Uterus (tissue), 4 donors: ENCODE results near the gene SDHA. TPM values are rescaled to one million over a fixed set of nuclear protein-coding genes. Genes with fewer than 3 reads are reported as not detected.
"Not testable (repeated sequence)": the region's sequence is repeated elsewhere in the genome, so short reads cannot be mapped to it uniquely, and the experiment has no call there.

Source experiments
- DNase-seq, 2 donors: peaks; one replicate each; pipeline ENCODE4 v3.0.0-alpha.2; 2019 to 2020
- H3K27ac ChIP-seq, 2 donors: fragments of 200-600 bp; sonication (generic); 1 replicate in 1 of 2; 2 replicates in 1 of 2; pipeline ENCODE4 v1.5.1; 2016 to 2018
- H3K27me3 ChIP-seq, 2 donors: fragments of 200-600 bp; sonication (generic); one replicate each; pipeline ENCODE4 v1.5.1; 2018 to 2019; ENCODE audit warnings: control low read depth in 1 of 2
- H3K36me3 ChIP-seq, 2 donors: fragments of 200-600 bp; sonication (generic); one replicate each; pipeline ENCODE4 v1.5.1; 2019; ENCODE audit warnings: control low read depth in 1 of 2
- H3K4me1 ChIP-seq, 2 donors: fragments of 200-600 bp; sonication (generic); one replicate each; pipeline ENCODE4 v1.5.1; 2018 to 2019; ENCODE audit warnings: control low read depth in 1 of 2
- H3K4me3 ChIP-seq, 2 donors: fragments of 200-600 bp; sonication (generic); 1 replicate in 1 of 2; 2 replicates in 1 of 2; pipeline ENCODE4 v1.5.1; 2018 to 2019; ENCODE audit warnings: mild to moderate bottlenecking in 1 of 2
- H3K9me3 ChIP-seq, 2 donors: fragments of 200-600 bp; sonication (generic); one replicate each; pipeline ENCODE4 v1.5.1; 2019; ENCODE audit warnings: control low read depth in 1 of 2
- POLR2A ChIP-seq, 2 donors: fragments of 450-650 bp; IDR thresholded peaks; one replicate each; pipeline ENCODE4 v1.6.1; 2016; ENCODE audit warnings: antibody characterized with exemption in 2 of 2, mild to moderate bottlenecking in 1 of 2, moderate library complexity in 1 of 2
- intact Hi-C: fragments of 100-400 bp; cut with DNase I; formaldehyde crosslinking; loops from one replicate; pipeline ENCODE4 v1.15.1; 2023; ENCODE audit warnings: low total_unique reads
- total RNA-seq, 4 donors: library from RNA; depleted of rRNA in 3 of 4; stranded (reverse); fragments of >200 nt in 3 of 4; gene quantifications; one replicate each; pipeline versions ENCODE4 v1.1.0 to v1.2.4, GENCODE V29; 2014 to 2023
- TF ChIP-seq, protein P1 (sequence below), 4 experiments: fragments of 200-600 bp in 2 of 4; fragments of 450-650 bp in 2 of 4; sonication (generic) in 2 of 4; IDR thresholded peaks; one replicate each; pipeline ENCODE4 v1.5.1; 2016 to 2019; ENCODE audit warnings: antibody characterized with exemption in 4 of 4, mild to moderate bottlenecking in 2 of 4, moderate library complexity in 1 of 4
- donor health status: DM: yes; HTN: yes; CAD: no.

The SDHA gene
- total RNA-seq, 4 donors from 2014 or later, result 39.1 to 97.1 (median 65.4) TPM

DNA sequence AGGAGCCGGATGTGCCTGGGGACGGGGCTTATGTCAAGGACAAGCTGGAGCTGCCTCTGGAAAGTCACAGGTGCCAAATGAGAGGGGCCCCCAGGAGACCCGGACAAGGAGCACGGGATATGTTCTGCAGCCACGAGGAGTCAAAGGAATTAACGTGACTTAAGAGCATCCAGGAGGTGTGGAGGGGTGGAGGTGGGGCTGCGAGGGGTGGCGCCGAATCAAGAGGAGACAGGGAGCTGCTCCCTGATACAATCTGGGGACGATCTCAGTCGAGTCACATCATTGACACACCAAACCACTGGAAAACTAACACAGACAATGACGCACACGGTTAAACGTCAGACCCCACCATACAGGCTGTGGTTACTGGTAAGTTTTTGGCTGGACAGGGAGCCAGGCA lies 10.5 kb upstream of the SDHA start:
- Histone ChIP-seq H3K27ac (no peak overlapping the region), H3K27me3 (no peaks in the 10 kb centered on the region), H3K36me3 (no peaks in the 10 kb centered on the region), H3K4me1 (peaks cover 0 to 4% of the 10 kb centered on the region in 2 donors), H3K4me3 (no peak overlapping the region), H3K9me3 (no peaks in the 10 kb centered on the region)
- TF ChIP-seq, protein P1, sequence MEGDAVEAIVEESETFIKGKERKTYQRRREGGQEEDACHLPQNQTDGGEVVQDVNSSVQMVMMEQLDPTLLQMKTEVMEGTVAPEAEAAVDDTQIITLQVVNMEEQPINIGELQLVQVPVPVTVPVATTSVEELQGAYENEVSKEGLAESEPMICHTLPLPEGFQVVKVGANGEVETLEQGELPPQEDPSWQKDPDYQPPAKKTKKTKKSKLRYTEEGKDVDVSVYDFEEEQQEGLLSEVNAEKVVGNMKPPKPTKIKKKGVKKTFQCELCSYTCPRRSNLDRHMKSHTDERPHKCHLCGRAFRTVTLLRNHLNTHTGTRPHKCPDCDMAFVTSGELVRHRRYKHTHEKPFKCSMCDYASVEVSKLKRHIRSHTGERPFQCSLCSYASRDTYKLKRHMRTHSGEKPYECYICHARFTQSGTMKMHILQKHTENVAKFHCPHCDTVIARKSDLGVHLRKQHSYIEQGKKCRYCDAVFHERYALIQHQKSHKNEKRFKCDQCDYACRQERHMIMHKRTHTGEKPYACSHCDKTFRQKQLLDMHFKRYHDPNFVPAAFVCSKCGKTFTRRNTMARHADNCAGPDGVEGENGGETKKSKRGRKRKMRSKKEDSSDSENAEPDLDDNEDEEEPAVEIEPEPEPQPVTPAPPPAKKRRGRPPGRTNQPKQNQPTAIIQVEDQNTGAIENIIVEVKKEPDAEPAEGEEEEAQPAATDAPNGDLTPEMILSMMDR (IDR thresholded peaks at IDR 0.05), result no peak
- TF ChIP-seq POLR2A (IDR thresholded peaks at IDR 0.05), result no peak
- no peak for DNase-seq
- intact Hi-C loops, result no loop called here

DNA sequence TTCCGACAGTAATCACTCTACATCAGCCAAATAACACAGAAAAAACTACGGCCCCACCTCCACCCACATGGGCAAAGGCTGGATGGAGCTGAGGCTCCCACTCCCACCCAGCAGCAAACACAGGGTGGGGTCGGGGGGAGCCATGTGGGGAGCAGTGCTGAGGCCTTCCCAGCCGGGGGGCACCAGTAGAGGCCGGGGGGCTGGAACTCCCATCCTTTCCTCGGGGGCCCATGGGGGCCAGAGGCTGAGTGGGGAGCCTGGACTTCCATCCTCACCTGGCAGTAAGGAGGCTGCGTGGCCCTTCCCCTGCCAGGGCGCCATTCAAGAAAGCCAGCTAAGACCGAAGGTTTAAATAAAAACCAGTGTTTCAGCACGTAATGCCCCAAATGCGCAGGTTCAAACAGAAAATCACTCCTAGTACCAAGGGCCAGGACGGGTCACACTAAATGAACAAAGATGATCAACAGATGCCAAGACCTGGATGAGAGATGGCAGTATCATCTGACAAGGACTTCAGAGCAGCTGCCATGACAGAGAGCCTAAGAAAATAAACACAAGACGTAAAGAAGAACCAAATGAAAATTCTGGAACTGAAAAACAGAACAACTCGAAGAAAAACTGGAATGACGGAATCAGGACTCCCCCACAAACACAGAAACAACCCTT lies 9.5 kb upstream of the SDHA start:
- H3K9me3 ChIP-seq, result no peaks in the 10 kb centered on the region
- H3K4me1 ChIP-seq, result peaks cover 0 to 4% of the 10 kb centered on the region in 2 donors
- intact Hi-C loops, result no loop called here
- H3K36me3 ChIP-seq, result no peaks in the 10 kb centered on the region
- no peak overlapping the region for H3K4me3 ChIP-seq
- TF ChIP-seq, protein P1 (IDR thresholded peaks at IDR 0.05), result no peak
- no peak for TF ChIP-seq POLR2A (IDR thresholded peaks at IDR 0.05)
- no peaks in the 10 kb centered on the region for H3K27me3 ChIP-seq
- no peak overlapping the region for H3K27ac ChIP-seq
- DNase-seq, result no peak

DNA sequence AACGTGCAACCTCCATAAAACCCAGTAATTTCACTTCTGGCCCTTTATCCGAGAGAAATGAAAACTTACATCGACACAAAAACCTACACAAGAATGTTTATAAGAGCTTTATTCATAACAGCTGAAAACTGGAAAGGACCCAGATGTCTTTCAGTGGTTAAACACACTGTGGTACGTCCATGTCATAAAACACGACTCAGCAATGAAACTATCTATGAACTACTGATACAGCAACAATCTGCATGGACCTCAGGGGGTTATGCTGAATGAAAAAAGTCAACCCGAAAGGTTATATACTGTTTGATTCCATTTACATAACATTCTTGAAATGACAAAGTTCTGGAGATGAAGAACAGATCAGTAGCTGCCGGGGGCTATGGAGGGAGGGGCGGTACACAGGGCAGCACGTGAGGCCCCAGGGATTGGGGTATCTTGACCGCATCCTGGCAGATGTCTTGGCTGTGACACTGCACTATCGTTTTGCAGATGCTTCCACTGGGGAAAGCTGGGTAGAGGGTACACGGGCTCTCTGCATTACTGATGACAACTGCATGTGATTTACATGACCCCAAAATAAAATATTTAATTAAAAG lies 4.2 kb upstream of the SDHA start:
- no peaks in the 10 kb centered on the region for H3K36me3 ChIP-seq
- peaks cover 4% of the 10 kb centered on the region in 2 donors for H3K4me1 ChIP-seq
- H3K4me3 ChIP-seq, result no peak overlapping the region
- H3K27me3 ChIP-seq, result no peaks in the 10 kb centered on the region
- TF ChIP-seq, protein P1 (IDR thresholded peaks at IDR 0.05), result no peak
- no peak for TF ChIP-seq POLR2A (IDR thresholded peaks at IDR 0.05)
- H3K9me3 ChIP-seq, result no peaks in the 10 kb centered on the region
- intact Hi-C loops, result no loop called here
- H3K27ac ChIP-seq, result no peak overlapping the region
- no peak for DNase-seq

DNA sequence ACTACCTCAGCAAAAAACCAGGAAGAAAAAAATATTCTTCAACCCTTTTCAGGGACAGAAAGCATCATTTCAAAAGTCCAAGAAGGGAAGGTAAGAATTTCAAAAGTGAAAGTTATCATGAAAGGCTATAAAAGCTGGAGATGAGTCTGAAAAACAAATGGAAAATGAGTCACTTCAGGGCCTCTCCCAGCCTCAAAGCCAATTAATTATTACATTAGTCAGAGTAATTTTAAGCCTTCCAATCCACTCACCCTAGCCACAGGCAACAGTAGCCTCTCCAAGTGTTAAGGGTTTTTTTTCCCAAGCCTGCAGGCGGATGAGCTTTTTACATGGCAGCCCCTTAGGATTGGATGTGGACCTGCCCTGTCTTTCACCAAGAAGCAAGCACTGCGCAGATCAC lies 2.9 kb upstream of the SDHA start:
- intact Hi-C loops, H3K9me3 ChIP-seq, DNase-seq, H3K36me3 ChIP-seq, H3K4me3 ChIP-seq, H3K27me3 ChIP-seq, H3K4me1 ChIP-seq: not testable (repeated sequence)
- peak overlapping the region; percentile 49 to 61 for H3K27ac ChIP-seq

DNA sequence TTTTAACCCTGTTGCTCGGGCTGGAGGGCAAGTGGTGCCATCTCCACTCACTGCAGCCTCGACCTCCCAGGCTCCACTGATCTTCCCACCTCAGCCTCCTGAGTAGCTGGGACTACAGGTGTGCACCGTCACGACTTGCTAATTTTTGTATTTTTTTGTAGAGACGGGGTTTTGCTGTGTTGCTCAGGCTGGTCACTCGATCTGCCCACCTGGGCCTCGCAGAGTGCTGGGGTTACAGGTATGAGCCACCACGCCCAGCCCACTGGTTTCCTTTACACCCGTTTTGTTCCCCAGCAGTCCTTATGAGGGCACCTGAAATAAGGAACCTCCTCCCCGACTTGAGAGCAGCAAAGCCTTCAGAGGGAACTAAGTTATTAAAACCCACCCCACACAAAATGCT lies 2.0 kb upstream of the SDHA start:
- intact Hi-C loops, H3K36me3 ChIP-seq, H3K27me3 ChIP-seq, H3K4me3 ChIP-seq, DNase-seq, H3K4me1 ChIP-seq, H3K27ac ChIP-seq, H3K9me3 ChIP-seq: not testable (repeated sequence)

DNA sequence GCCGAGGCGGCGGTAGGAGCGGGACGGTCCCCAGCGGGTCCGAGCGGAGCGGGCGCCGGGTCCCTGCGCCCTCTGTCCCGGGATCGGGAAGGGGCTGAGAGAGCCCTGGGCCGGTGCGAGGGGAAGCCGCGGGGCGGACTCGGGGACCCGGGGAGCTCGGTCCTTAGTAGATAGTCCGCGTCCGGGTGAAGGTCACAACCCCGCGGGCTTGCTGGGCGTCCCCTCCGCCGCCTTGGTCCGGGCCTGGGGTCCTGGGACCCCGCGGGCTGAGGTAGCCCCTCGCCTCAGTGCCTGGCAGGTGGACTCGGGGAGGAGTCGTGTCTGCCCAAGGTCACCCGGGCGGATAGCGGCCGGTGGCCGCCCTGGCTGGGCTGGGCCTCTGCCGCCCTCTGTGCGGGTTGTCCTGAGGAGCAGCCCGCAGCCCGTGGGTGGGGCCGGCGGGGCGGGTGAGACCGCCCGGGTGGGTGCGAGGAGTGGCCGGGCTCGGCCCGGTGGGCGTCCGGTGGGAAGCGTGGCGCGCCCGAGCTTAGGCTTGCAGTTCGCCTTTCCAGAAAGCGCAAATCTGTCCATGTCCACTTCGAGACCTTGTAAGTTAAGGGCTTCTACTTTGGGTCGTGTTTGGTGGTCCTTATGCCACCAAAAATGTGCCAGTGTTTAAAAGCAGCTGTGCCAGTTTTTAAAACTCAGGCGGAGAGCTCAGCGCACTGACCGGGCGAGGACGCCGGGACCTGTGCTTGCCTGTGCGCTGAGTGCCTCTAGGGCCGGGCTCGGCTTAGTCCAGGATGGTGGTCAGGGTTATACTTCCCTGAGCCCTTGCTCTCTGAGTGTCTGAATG lies 554 bp downstream of the SDHA start:
- DNase-seq, result peak in 1 of 2 donors; percentile 33
- H3K27me3 ChIP-seq, result no peaks in the 10 kb centered on the region
- peak overlapping the region; percentile 84 to 89 for H3K27ac ChIP-seq
- H3K9me3 ChIP-seq, result no peaks in the 10 kb centered on the region
- H3K4me1 ChIP-seq, result peaks cover 0 to 4% of the 10 kb centered on the region in 2 donors
- TF ChIP-seq, protein P1 (IDR thresholded peaks at IDR 0.05), result no peak
- TF ChIP-seq POLR2A (IDR thresholded peaks at IDR 0.05), result no peak
- H3K36me3 ChIP-seq, result no peaks in the 10 kb centered on the region
- H3K4me3 ChIP-seq, result peak overlapping the region; percentile 85 to 87
- intact Hi-C loops, result no loop called here
